ENCODE data around the gene TCERG1. TPM values are rescaled to one million over a fixed set of nuclear protein-coding genes. Genes with fewer than 3 reads are reported as not detected.

TCERG1 gene
- total and polyA plus RNA-seq, 2 donors: 25.3 to 145 TPM

- H3K4me3 ChIP-seq (ENCODE audit: low read depth, low read length): no peak overlapping the region
- no peak for DNase-seq (ENCODE audit: extremely low spot score)
- no peaks in the 10 kb centered on the region for H3K36me3 ChIP-seq (ENCODE audit: insufficient read depth)
- no peak overlapping the region for H3K27ac ChIP-seq (ENCODE audit: low read depth)
- 83% methylated on average over 1 of the region's 1 CpG for WGBS
- H3K4me1 ChIP-seq (ENCODE audit: insufficient read depth): no peaks in the 10 kb centered on the region
Measured at GRCh38 chr5:146440353-146440752, 6.8 kb upstream of the TCERG1 start.

GRCh38 chr5:146440870-146441495, 6.2 kb upstream of the TCERG1 start:
- no peak overlapping the region for H3K4me3 ChIP-seq (ENCODE audit: low read depth, low read length)
- no peak overlapping the region for H3K27ac ChIP-seq (ENCODE audit: low read depth)
- WGBS: 84% methylated on average over 5 of the region's 5 CpGs
- no peaks in the 10 kb centered on the region for H3K36me3 ChIP-seq (ENCODE audit: insufficient read depth)
- no peak for DNase-seq (ENCODE audit: extremely low spot score)
- H3K4me1 ChIP-seq (ENCODE audit: insufficient read depth): no peaks in the 10 kb centered on the region

DNA sequence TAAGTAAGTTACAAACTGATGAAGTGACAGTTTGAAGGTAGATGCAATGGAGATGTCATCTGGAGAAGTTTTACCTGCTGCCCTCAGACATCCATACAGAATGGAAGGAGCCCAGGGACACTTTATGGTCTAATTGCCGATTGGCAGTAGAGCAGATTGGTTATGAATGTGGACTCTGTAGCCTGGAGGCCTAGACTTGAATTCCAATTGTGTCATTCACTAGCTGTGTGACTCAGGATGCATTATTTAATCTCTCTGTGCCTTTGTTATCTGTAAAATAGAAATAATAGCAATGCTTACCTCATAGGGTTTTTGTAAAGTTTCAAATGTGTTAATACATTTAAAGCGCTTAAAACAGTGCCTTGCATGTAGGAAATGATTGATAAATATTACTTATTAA, 5.2 kb upstream of the TCERG1 start:
- no peak overlapping the region for H3K4me3 ChIP-seq (ENCODE audit: low read depth, low read length)
- no peak for DNase-seq (ENCODE audit: extremely low spot score)
- H3K27ac ChIP-seq (ENCODE audit: low read depth): no peak overlapping the region
- WGBS: 83% methylated on average over 2 of the region's 2 CpGs
- H3K4me1 ChIP-seq (ENCODE audit: insufficient read depth): no peaks in the 10 kb centered on the region
- no peaks in the 10 kb centered on the region for H3K36me3 ChIP-seq (ENCODE audit: insufficient read depth)

DNA sequence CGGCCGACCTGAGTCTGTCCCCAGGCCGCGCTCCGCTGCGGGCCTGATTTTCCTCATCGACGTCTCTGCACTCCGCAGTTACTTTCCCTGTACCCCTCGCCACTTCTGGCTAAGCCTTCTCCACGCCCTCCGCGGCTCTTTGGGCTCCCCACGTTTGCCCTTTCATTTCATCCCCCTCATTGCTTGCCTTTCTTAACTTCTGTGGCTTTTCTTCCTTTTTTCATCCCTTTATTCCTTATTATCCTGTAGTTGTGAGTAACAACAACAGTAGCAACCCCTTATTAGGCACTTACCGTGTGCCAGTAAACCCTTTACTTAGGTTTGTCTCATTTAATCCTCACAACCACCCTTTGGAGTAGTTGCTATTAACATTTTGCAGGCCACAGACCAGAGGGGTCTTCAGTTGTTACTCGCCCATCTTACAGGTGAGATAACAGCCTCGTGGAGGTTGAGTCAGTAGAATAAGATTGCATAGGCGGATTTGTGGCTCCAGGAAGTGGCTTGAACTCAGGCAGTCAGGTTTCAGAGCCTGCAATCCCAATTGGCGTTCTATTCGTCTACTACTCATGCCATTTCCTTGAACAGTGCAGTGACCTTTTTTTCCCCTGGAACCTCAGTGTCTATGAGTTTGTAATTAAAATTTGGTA, 724 bp downstream of the TCERG1 start:
- DNase-seq (ENCODE audit: extremely low spot score): no peak
- H3K36me3 ChIP-seq (ENCODE audit: insufficient read depth): no peaks in the 10 kb centered on the region
- H3K4me3 ChIP-seq (ENCODE audit: low read depth, low read length): peak overlapping the region; percentile 93
- peak overlapping the region; percentile 83 for H3K27ac ChIP-seq (ENCODE audit: low read depth)
- H3K4me1 ChIP-seq (ENCODE audit: insufficient read depth): peaks cover 1% of the 10 kb centered on the region
- WGBS: 2% methylated on average over 20 of the region's 20 CpGs

DNA sequence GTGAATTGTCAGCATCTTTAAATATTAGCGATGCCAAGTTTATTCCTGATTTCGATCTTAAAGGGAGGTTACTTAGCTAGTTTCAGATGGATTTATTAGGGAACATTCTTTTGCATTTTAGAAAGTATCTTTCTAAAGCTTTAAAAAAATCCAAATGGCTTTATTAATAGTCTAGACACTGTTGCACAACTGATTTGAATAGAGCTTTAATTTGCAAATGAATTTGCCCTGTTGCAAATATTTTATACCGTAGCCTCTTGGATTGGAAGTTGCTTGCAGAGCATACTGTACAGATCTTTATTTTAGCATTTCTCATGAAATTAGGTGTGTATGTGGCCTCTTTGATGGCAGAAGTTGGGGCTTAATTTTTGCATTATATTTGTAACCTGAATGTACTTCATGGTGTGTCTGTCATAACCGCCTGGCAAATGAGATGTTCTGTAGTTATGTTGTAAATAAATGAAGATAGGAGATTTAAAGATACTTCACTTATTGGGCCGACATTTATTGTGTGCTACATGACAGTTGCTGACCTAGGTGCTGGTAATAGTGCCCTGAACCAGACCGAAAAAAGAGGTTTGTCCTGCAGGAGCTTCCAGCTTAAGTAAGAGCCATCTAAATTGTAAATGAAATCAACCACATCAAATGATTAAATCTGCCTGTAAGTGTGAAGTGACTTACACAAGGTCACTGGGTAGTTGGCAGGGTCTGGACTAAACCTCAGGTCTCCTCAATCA, 1.8 kb downstream of the TCERG1 start:
- WGBS: 59% methylated on average over 6 of the region's 6 CpGs
- DNase-seq (ENCODE audit: extremely low spot score): no peak
- H3K4me1 ChIP-seq (ENCODE audit: insufficient read depth): peaks cover 1% of the 10 kb centered on the region
- no peak overlapping the region for H3K4me3 ChIP-seq (ENCODE audit: low read depth, low read length)
- no peaks in the 10 kb centered on the region for H3K36me3 ChIP-seq (ENCODE audit: insufficient read depth)
- H3K27ac ChIP-seq (ENCODE audit: low read depth): no peak overlapping the region

DNA sequence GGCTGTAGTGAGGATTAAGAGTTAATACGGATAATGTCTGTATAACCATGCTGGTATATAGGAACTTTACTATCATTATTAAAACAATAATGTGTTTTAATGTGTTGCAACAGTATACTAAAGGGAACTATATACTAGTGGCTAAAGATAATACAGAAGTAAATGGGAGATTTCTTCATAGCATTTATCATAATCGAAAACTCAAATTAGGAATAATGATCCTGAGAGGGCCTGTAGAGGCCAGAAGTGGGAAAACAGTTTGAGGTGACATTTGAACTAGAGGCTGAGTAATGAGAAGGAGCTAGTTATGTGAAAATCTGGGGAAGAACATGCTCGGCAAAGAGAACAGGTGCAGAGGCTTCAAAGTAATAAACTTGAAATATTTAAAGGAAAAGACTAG, 2.9 kb downstream of the TCERG1 start:
- peaks cover 1% of the 10 kb centered on the region for H3K4me1 ChIP-seq (ENCODE audit: insufficient read depth)
- no peaks in the 10 kb centered on the region for H3K36me3 ChIP-seq (ENCODE audit: insufficient read depth)
- H3K27ac ChIP-seq (ENCODE audit: low read depth): no peak overlapping the region
- 68% methylated on average over 3 of the region's 3 CpGs for WGBS
- no peak for DNase-seq (ENCODE audit: extremely low spot score)
- no peak overlapping the region for H3K4me3 ChIP-seq (ENCODE audit: low read depth, low read length)

GRCh38 chr5:146451411-146451810, 4.3 kb downstream of the TCERG1 start:
- DNase-seq (ENCODE audit: extremely low spot score): no peak
- Histone ChIP-seq H3K36me3 (ENCODE audit: insufficient read depth) (no peaks in the 10 kb centered on the region), H3K4me3 (ENCODE audit: low read depth, low read length) (no peak overlapping the region), H3K4me1 (ENCODE audit: insufficient read depth) (peaks cover 1% of the 10 kb centered on the region), H3K27ac (ENCODE audit: low read depth) (no peak overlapping the region)
- 89% methylated on average over 6 of the region's 6 CpGs for WGBS

GRCh38 chr5:146457431-146457830, 10.3 kb downstream of the TCERG1 start:
- Histone ChIP-seq H3K36me3 (ENCODE audit: insufficient read depth) (no peaks in the 10 kb centered on the region), H3K4me1 (ENCODE audit: insufficient read depth) (no peaks in the 10 kb centered on the region), H3K4me3 (ENCODE audit: low read depth, low read length) (no peak overlapping the region), H3K27ac (ENCODE audit: low read depth) (no peak overlapping the region)
- DNase-seq (ENCODE audit: extremely low spot score): no peak
- whole genome bisulfite sequencing: 63% methylated on average over 2 of the region's 2 CpGs

DNA sequence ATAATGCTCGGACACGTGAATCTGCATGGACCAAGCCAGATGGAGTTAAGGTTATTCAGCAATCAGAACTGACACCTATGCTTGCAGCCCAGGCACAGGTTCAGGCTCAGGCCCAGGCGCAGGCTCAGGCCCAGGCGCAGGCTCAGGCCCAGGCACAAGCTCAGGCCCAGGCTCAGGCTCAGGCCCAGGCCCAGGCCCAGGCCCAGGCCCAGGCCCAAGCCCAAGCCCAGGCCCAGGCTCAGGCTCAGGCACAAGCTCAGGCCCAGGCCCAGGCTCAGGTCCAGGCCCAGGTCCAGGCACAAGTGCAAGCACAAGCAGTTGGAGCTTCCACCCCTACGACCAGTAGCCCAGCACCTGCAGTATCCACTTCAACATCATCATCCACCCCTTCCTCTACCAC, 11.8 kb downstream of the TCERG1 start:
- no peak for DNase-seq (ENCODE audit: extremely low spot score)
- H3K36me3 ChIP-seq (ENCODE audit: insufficient read depth): peaks cover 5% of the 10 kb centered on the region
- no peak overlapping the region for H3K27ac ChIP-seq (ENCODE audit: low read depth)
- WGBS: 97% methylated on average over 5 of the region's 5 CpGs
- H3K4me1 ChIP-seq (ENCODE audit: insufficient read depth): no peaks in the 10 kb centered on the region
- no peak overlapping the region for H3K4me3 ChIP-seq (ENCODE audit: low read depth, low read length)

DNA sequence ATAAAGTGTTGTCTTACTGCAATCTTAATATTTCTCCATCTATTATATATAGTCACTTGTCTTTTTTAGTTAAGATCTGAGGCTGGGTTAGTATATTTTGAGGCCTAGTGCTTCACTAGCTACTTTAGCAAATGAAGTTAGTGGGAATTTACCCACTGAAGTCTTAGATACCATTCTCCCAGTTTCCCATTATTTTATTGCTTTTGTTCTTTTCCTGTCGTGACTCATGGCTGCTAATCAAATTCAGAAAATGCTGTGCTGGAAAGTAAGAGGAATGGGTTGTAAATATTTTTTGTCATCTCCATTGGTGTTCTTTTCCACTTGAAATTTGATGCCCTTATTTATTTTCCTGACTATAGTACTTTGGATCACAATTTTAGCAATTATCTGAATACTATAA, 14.2 kb downstream of the TCERG1 start:
- no peak for DNase-seq (ENCODE audit: extremely low spot score)
- Histone ChIP-seq H3K4me3 (ENCODE audit: low read depth, low read length) (no peak overlapping the region), H3K36me3 (ENCODE audit: insufficient read depth) (peaks cover 8% of the 10 kb centered on the region), H3K4me1 (ENCODE audit: insufficient read depth) (no peaks in the 10 kb centered on the region), H3K27ac (ENCODE audit: low read depth) (no peak overlapping the region)
- WGBS: 70% methylated on average over 1 of the region's 1 CpG

DNA sequence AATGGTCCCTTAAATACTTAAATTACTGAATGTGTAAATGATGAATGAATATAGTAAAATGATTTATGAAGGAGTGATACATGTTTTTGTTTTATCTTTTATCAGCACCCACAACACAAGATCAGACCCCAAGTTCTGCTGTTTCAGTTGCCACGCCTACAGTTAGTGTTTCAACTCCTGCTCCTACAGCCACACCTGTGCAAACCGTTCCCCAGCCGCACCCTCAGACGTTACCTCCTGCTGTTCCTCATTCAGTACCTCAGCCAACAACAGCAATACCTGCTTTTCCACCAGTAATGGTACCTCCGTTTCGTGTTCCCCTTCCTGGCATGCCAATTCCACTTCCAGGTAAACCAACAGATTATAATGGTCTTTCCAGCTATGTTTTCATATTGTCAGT, 16.3 kb downstream of the TCERG1 start:
- Histone ChIP-seq H3K4me1 (ENCODE audit: insufficient read depth) (no peaks in the 10 kb centered on the region), H3K36me3 (ENCODE audit: insufficient read depth) (peaks cover 8% of the 10 kb centered on the region), H3K4me3 (ENCODE audit: low read depth, low read length) (no peak overlapping the region), H3K27ac (ENCODE audit: low read depth) (no peak overlapping the region)
- DNase-seq (ENCODE audit: extremely low spot score): no peak
- WGBS: 85% methylated on average over 6 of the region's 6 CpGs

DNA sequence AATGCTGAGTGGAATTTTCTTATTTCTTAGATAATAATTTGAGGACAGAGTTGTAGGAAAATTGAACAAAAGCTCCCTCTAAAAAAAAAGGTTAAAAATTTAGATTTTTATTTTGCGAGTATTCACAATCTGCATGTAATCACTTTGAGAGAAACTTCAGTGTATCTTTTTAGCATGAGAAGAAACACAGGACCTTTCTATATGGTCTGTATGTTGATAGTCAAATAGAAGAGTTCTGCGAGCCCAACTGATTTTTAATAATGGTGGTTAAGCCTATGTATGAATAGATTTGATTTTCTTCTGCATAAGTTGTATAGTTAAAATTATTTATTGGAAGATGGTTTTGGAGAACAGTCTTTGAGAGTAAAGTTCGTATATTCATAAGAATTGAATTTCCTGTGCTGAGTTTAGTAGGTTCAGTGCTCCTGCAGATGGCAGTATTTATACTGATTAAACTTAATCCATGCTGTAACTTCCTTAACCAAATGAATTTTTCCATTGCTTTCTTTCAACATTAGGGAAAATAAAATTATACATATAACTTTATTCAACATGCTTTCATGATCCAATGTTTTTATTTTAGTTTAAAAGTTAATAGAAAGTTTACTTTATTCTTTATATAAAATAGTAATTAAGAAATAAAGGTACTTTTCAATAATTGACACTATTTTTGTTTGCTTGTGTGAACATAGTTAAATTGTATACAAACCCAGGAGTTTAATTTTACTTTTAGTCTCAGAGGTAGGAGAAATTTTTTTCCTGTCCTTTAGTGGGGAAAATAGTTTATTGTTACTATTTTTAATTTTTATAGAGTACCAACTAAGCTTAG, 19.6 kb downstream of the TCERG1 start:
- peaks cover 12% of the 10 kb centered on the region for H3K36me3 ChIP-seq (ENCODE audit: insufficient read depth)
- WGBS: 54% methylated on average over 3 of the region's 3 CpGs
- H3K4me1 ChIP-seq (ENCODE audit: insufficient read depth): no peaks in the 10 kb centered on the region
- H3K27ac ChIP-seq (ENCODE audit: low read depth): no peak overlapping the region
- DNase-seq (ENCODE audit: extremely low spot score): no peak
- H3K4me3 ChIP-seq (ENCODE audit: low read depth, low read length): no peak overlapping the region

DNA sequence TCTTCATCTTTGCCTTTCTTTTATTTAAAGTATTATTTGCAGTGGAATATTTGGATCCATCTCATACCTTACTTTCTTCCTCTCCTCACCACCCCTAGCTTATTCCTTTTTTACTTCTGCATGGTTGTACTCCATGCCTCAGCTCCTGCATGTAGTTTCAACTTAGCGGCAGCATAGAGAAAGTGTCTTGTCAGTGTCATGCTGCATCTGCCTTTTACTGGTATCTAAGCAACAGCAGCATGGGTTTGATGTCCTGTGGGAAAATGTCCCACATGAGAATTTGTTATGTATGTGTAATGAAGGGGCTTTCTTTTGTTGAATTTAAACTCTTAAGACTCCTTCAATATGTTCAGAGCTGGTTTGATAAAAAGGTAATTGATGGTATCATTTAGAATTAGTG, 20.6 kb downstream of the TCERG1 start:
- H3K27ac ChIP-seq (ENCODE audit: low read depth): no peak overlapping the region
- no peak overlapping the region for H3K4me3 ChIP-seq (ENCODE audit: low read depth, low read length)
- DNase-seq (ENCODE audit: extremely low spot score): no peak
- H3K36me3 ChIP-seq (ENCODE audit: insufficient read depth): peaks cover 12% of the 10 kb centered on the region
- H3K4me1 ChIP-seq (ENCODE audit: insufficient read depth): no peaks in the 10 kb centered on the region
- WGBS: 90% methylated on average over 1 of the region's 1 CpG
